Measurements from ENCODE around the gene HBS1L.

The HBS1L gene

GRCh38 chr6:134943522-134944111, 111.0 kb downstream of the HBS1L start:
- DNase-seq, result no peak

GRCh38 chr6:134938896-134939295, 115.7 kb downstream of the HBS1L start:
- no peak for DNase-seq

- no peak for DNase-seq
These were observed 117.2 kb downstream of the HBS1L start for GRCh38 chr6:134937426-134937825.

GRCh38 chr6:134936931-134937330, 117.7 kb downstream of the HBS1L start:
- DNase-seq, result no peak

GRCh38 chr6:134936476-134936875, 118.1 kb downstream of the HBS1L start:
- no peak for DNase-seq

GRCh38 chr6:134934793-134935485, 119.7 kb downstream of the HBS1L start:
- DNase-seq, result no peak

GRCh38 chr6:134932535-134933470, 121.8 kb downstream of the HBS1L start:
- DNase-seq, result no peak

- no peak for DNase-seq
These were observed 122.5 kb downstream of the HBS1L start for GRCh38 chr6:134932098-134932497.

DNA sequence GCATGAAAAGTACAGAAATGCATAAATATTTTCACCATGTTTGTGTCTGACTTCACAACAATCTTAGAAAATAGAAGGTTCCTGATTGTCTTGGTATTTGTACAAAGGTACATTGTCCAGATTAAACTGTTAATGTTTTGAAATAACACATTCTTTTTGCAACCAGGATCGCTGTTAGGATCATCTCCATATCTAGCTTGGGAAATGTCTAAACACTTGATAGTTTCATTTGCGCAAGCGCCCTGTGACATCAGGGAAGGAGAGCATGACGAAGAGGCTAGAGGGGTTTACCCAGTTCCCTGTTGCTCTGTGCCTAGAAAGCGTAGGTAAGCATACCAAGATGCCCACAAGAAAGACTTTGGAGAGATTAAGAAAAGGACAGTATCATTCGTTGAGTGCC, 124.2 kb downstream of the HBS1L start:
- DNase-seq, result no peak

GRCh38 chr6:134928151-134928900, 126.3 kb downstream of the HBS1L start:
- no peak for DNase-seq

DNA sequence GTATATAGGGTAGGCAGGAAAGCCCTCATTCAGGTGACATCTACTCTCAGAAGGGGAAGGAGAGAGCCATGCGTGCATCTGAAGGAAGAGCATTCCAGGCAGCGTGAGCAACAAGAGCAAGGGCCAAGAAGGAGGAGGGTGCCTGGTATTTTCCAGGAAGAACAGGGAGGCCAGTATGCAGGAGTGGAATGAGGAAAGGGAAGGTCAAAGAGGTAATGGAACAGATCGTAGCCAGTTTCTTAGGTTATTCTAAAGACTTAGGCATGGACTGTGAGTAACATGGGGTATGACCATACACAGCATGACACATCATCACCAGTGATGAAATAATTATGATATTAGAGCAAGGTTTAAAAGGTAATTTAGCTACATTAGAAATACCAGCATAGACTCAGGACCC, 128.8 kb downstream of the HBS1L start:
- no peak for DNase-seq

- DNase-seq, result no peak
These were observed 132.8 kb downstream of the HBS1L start for GRCh38 chr6:134921721-134922261.

- no peak for DNase-seq
These were observed 133.3 kb downstream of the HBS1L start for GRCh38 chr6:134921276-134921675.

DNA sequence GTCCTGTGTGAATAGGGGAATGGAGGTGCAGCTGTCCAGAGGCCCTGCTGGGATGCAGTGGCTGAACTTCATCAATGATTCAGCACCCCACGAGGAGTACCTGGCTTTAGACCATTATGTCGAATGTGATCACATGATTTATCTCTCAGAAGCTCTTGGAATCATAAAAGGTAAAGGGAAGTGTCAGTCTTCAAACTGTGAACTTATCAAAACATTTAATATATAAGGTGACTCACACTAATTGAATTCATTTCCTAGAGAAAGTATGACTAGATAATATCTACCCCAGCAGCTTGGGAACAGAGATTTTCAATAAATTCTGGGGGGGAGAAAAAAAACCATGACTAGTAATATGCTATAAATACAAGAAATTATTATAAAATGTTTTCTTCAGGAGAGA, 134.2 kb downstream of the HBS1L start:
- DNase-seq, result no peak

DNA sequence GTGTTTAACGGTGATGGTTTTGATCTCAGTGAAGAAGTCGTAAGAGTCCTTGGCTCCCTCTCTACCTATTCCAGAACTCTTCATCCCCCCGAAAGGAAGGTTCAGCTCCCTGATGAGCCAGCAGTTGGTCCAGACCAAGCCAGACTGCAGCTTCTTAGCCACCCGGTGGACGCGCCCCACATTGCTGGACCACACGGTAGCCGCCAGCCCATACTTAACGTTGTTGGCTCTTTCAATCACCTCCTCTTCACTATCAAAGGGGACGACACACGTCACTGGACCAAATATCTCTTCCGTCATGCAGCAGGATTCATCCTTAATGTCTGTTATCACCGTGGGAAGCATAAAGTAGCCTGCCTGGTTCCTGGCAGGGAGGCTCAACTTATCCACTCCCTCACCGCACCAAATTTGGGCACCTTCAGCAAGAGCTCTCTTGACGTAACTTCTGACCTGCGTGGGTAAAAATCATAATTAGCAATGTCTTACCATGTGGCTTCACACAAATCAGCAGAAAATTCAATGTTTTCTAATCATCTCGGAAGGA, 136.1 kb downstream of the HBS1L start:
- DNase-seq, result no peak

DNA sequence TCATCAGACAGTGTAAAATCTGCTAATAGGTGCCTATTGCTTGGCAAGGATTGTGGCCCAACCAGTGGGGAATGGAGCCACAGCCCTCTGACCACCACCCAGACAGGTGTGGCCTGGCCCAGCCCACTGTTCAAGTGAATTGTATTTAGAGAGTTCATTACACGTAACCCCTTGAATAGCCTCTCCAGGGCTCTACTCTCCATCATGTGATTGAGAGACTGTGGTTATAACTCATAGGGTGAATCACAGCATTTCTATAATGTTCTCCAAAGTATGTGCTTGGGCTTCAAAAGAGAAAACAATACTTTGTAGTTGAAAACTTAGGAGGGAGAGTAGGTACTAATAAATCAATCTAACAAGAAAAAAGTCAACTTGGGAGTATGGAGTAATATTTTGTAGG, 143.1 kb downstream of the HBS1L start:
- DNase-seq, result no peak

GRCh38 chr6:134910593-134910935, 144.1 kb downstream of the HBS1L start:
- no peak for DNase-seq
